Measurements from ENCODE around the gene HNRNPA3.

HNRNPA3 gene

DNA sequence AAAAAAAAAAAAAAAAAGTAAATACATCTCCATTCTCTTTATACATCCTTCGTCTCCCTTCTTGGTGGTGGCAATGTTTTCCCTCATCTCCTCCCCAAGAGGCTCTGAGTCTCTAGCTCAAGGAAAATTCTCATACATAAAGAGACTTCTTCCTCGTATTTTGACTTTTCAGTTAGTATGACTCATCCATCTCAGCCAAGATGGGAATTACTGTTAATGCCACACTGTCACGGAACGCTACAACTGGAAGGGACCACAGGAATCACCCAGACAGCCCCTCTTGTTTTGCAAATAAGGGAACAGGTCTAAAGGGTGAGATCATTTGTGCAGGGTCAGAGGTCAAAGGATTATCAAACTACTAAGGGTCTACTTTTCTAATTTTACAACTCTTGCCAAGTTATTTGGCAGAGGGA lies 32.4 kb downstream of the HNRNPA3 start (continued):
- TF ChIP-seq TRIM28 (IDR thresholded peaks at IDR 0.05; ENCODE audit: borderline replicate concordance, low read length) (peak; percentile 65; the same call in 1 of the 2 replicates), IKZF3 (tag by site-specific recombination; IDR thresholded peaks at IDR 0.05) (peak; percentile 60; the same call in 1 of the 2 replicates), SCRT1 (tag by site-specific recombination; IDR thresholded peaks at IDR 0.05; ENCODE audit: borderline replicate concordance) (no peak), TSHZ1 (tag by site-specific recombination; IDR thresholded peaks at IDR 0.05; ENCODE audit: borderline replicate concordance) (no peak), ZNF529 (tag by site-specific recombination; IDR thresholded peaks at IDR 0.05; ENCODE audit: insufficient replicate concordance) (no peak), HOXD13 (CRISPR knock-in tag; IDR thresholded peaks at IDR 0.05; ENCODE audit: borderline replicate concordance) (no peak), ZNF521 (tag by site-specific recombination; IDR thresholded peaks at IDR 0.05) (no peak), ZNF394 (tag by site-specific recombination; IDR thresholded peaks at IDR 0.05; ENCODE audit: borderline replicate concordance) (no peak), ATF2 (tag by site-specific recombination; IDR thresholded peaks at IDR 0.05; ENCODE audit: low read depth) (no peak), ZNF26 (tag by site-specific recombination; IDR thresholded peaks at IDR 0.05) (no peak), OSR2 (tag by site-specific recombination; IDR thresholded peaks at IDR 0.05) (no peak), SP7 (tag by site-specific recombination; IDR thresholded peaks at IDR 0.05) (peak; percentile 50), ZNF544 (tag by site-specific recombination; IDR thresholded peaks at IDR 0.05) (no peak), ZNF664 (tag by site-specific recombination; IDR thresholded peaks at IDR 0.05) (peak; percentile 88), ZNF600 (tag by site-specific recombination; IDR thresholded peaks at IDR 0.05) (peak; percentile 69; the same call in 1 of the 2 replicates), ZNF654 (tag by site-specific recombination; IDR thresholded peaks at IDR 0.05; ENCODE audit: low read depth) (no peak), ZNF791 (tag by site-specific recombination; IDR thresholded peaks at IDR 0.05) (no peak), ZNF362 (tag by site-specific recombination; IDR thresholded peaks at IDR 0.05) (0 out of 2 replicates have a peak, but pooled peaks have one; percentile 33), ZBTB8A (tag by site-specific recombination; IDR thresholded peaks at IDR 0.05) (no peak)
- TF ChIP-seq, protein P1, sequence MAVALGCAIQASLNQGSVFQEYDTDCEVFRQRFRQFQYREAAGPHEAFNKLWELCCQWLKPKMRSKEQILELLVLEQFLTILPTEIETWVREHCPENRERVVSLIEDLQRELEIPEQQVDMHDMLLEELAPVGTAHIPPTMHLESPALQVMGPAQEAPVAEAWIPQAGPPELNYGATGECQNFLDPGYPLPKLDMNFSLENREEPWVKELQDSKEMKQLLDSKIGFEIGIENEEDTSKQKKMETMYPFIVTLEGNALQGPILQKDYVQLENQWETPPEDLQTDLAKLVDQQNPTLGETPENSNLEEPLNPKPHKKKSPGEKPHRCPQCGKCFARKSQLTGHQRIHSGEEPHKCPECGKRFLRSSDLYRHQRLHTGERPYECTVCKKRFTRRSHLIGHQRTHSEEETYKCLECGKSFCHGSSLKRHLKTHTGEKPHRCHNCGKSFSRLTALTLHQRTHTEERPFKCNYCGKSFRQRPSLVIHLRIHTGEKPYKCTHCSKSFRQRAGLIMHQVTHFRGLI (tag by site-specific recombination; IDR thresholded peaks at IDR 0.05) = no peak
- TF ChIP-seq, protein P2, sequence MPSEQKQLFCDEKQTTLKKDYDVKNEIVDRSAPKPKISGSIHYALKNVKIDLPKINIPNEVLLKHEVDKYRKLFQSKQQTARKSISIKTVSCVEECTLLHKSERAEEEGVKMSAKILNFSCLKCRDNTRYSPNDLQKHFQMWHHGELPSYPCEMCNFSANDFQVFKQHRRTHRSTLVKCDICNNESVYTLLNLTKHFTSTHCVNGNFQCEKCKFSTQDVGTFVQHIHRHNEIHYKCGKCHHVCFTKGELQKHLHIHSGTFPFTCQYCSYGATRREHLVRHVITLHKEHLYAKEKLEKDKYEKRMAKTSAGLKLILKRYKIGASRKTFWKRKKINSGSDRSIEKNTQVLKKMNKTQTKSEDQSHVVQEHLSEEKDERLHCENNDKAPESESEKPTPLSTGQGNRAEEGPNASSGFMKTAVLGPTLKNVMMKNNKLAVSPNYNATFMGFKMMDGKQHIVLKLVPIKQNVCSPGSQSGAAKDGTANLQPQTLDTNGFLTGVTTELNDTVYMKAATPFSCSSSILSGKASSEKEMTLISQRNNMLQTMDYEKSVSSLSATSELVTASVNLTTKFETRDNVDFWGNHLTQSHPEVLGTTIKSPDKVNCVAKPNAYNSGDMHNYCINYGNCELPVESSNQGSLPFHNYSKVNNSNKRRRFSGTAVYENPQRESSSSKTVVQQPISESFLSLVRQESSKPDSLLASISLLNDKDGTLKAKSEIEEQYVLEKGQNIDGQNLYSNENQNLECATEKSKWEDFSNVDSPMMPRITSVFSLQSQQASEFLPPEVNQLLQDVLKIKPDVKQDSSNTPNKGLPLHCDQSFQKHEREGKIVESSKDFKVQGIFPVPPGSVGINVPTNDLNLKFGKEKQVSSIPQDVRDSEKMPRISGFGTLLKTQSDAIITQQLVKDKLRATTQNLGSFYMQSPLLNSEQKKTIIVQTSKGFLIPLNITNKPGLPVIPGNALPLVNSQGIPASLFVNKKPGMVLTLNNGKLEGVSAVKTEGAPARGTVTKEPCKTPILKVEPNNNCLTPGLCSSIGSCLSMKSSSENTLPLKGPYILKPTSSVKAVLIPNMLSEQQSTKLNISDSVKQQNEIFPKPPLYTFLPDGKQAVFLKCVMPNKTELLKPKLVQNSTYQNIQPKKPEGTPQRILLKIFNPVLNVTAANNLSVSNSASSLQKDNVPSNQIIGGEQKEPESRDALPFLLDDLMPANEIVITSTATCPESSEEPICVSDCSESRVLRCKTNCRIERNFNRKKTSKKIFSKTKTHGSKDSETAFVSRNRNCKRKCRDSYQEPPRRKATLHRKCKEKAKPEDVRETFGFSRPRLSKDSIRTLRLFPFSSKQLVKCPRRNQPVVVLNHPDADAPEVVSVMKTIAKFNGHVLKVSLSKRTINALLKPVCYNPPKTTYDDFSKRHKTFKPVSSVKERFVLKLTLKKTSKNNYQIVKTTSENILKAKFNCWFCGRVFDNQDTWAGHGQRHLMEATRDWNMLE (tag by site-specific recombination; conservative IDR thresholded peaks at IDR 0.05; ENCODE audit: low read depth) = peak; percentile 20; the same call in 1 of the 2 replicates
